ENCODE results near the gene DUSP18.
"Not testable (repeated sequence)": the region's sequence is repeated elsewhere in the genome, so short reads cannot be mapped to it uniquely, and the experiment has no call there.

The DUSP18 gene

GRCh38 chr22:30685178-30685577 is 17.5 kb upstream of the DUSP18 start:
- Histone ChIP-seq H3K27me3 (ENCODE audit: insufficient read depth, low read depth) (no peaks in the 10 kb centered on the region), H3K9ac (no peak overlapping the region), H2AFZ (ENCODE audit: low read depth) (no peak overlapping the region), H3K36me3 (ENCODE audit: insufficient read depth) (no peaks in the 10 kb centered on the region), H3K27ac (no peak overlapping the region), H3K4me3 (IDR thresholded peaks at IDR 0.05; ENCODE audit: insufficient read depth, low read depth, low read length) (no peak overlapping the region), H3K79me2 (ENCODE audit: insufficient read depth, low read depth) (no peaks in the 10 kb centered on the region), H3K4me1 (ENCODE audit: low read depth, poor library complexity, severe bottlenecking) (no peaks in the 10 kb centered on the region), H4K20me1 (ENCODE audit: insufficient read depth) (no peaks in the 10 kb centered on the region), H3K4me2 (no peak overlapping the region)
- no peak for TF ChIP-seq CTCF (conservative IDR thresholded peaks at IDR 0.05; ENCODE audit: low read depth, low read length)

- H3K27me3 ChIP-seq (ENCODE audit: insufficient read depth, low read depth): no peaks in the 10 kb centered on the region
- no peak overlapping the region for H3K4me3 ChIP-seq (IDR thresholded peaks at IDR 0.05; ENCODE audit: insufficient read depth, low read depth, low read length)
- H4K20me1 ChIP-seq (ENCODE audit: insufficient read depth): no peaks in the 10 kb centered on the region
- no peak for TF ChIP-seq CTCF (conservative IDR thresholded peaks at IDR 0.05; ENCODE audit: low read depth, low read length)
- no peaks in the 10 kb centered on the region for H3K79me2 ChIP-seq (ENCODE audit: insufficient read depth, low read depth)
- H3K36me3 ChIP-seq (ENCODE audit: insufficient read depth): no peaks in the 10 kb centered on the region
- no peak overlapping the region for H3K27ac ChIP-seq
- H2AFZ ChIP-seq (ENCODE audit: low read depth): no peak overlapping the region
- no peak overlapping the region for H3K4me2 ChIP-seq
- no peaks in the 10 kb centered on the region for H3K4me1 ChIP-seq (ENCODE audit: low read depth, poor library complexity, severe bottlenecking)
- H3K9ac ChIP-seq: no peak overlapping the region
Measured at GRCh38 chr22:30681831-30682230, 14.2 kb upstream of the DUSP18 start.

- Histone ChIP-seq H3K27ac (no peak overlapping the region), H3K27me3 (ENCODE audit: insufficient read depth, low read depth) (no peaks in the 10 kb centered on the region), H3K79me2 (ENCODE audit: insufficient read depth, low read depth) (no peaks in the 10 kb centered on the region), H2AFZ (ENCODE audit: low read depth) (no peak overlapping the region), H3K36me3 (ENCODE audit: insufficient read depth) (no peaks in the 10 kb centered on the region), H3K4me3 (IDR thresholded peaks at IDR 0.05; ENCODE audit: insufficient read depth, low read depth, low read length) (no peak overlapping the region), H4K20me1 (ENCODE audit: insufficient read depth) (no peaks in the 10 kb centered on the region), H3K4me2 (no peak overlapping the region), H3K4me1 (ENCODE audit: low read depth, poor library complexity, severe bottlenecking) (no peaks in the 10 kb centered on the region), H3K9ac (no peak overlapping the region)
- TF ChIP-seq CTCF (conservative IDR thresholded peaks at IDR 0.05; ENCODE audit: low read depth, low read length): no peak
Measured at GRCh38 chr22:30680991-30681770, 13.5 kb upstream of the DUSP18 start.

GRCh38 chr22:30679895-30680690 is 12.4 kb upstream of the DUSP18 start:
- H3K4me2 ChIP-seq; H4K20me1 ChIP-seq (ENCODE audit: insufficient read depth); H2AFZ ChIP-seq (ENCODE audit: low read depth): not testable (repeated sequence)

DNA sequence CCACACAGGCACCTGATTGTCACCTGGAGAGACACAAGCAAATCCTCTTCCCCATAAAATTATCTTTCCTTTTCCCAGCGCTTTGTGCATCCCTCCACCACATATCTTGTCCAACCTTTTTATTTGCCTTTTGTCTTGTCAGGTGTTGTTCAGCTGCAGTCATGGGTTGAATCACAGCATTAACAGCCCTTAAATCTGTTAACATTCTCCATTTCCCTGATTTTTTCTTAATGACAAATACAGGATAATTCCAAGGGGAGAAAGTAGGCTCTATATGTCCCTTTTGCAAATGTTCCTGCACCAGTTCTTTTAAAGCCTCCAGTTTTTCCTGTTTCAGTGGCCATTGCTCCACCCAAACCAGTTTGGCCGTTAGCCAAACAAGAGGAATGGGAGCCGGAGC is 8.9 kb upstream of the DUSP18 start:
- not testable (repeated sequence) for H3K4me2 ChIP-seq; H4K20me1 ChIP-seq (ENCODE audit: insufficient read depth); H2AFZ ChIP-seq (ENCODE audit: low read depth); H3K4me3 ChIP-seq (IDR thresholded peaks at IDR 0.05; ENCODE audit: insufficient read depth, low read depth, low read length); H3K36me3 ChIP-seq (ENCODE audit: insufficient read depth); H3K4me1 ChIP-seq (ENCODE audit: low read depth, poor library complexity, severe bottlenecking); H3K79me2 ChIP-seq (ENCODE audit: insufficient read depth, low read depth); H3K9ac ChIP-seq; H3K27me3 ChIP-seq (ENCODE audit: insufficient read depth, low read depth); H3K27ac ChIP-seq

More at GRCh38 chr22:30679895-30680690, 12.4 kb upstream of the DUSP18 start:
- not testable (repeated sequence) for H3K36me3 ChIP-seq (ENCODE audit: insufficient read depth); H3K4me3 ChIP-seq (IDR thresholded peaks at IDR 0.05; ENCODE audit: insufficient read depth, low read depth, low read length); H3K4me1 ChIP-seq (ENCODE audit: low read depth, poor library complexity, severe bottlenecking); H3K27ac ChIP-seq; H3K9ac ChIP-seq; H3K27me3 ChIP-seq (ENCODE audit: insufficient read depth, low read depth); H3K79me2 ChIP-seq (ENCODE audit: insufficient read depth, low read depth)

Measured in KMS-11 (cell line).